NCI-H2227 treated with DMSO at 0.1 percent for 48 hours (cell line): Measurements from ENCODE around the gene DGKI.

Experiments used
- DNase-seq: peaks from one replicate; lab custom pipeline; 2025; lab: John Stamatoyannopoulos, UW

The DGKI gene

GRCh38 chr7:137342828-137343261 is 503.9 kb downstream of the DGKI start:
- DNase-seq = no peak

GRCh38 chr7:137342265-137342664 is 504.5 kb downstream of the DGKI start:
- DNase-seq = no peak

- no peak for DNase-seq
These were observed 508.9 kb downstream of the DGKI start for GRCh38 chr7:137337902-137338301.

- DNase-seq = no peak
These were observed 511.0 kb downstream of the DGKI start for GRCh38 chr7:137335814-137336213.

GRCh38 chr7:137331378-137331777 is 515.4 kb downstream of the DGKI start:
- DNase-seq = no peak
